GM18505 (cell line): ENCODE data around the gene PKN2.
A peak's percentile ranks its signal among the peaks of the same experiment; 100 is the strongest.
"Not testable (repeated sequence)": the region's sequence is repeated elsewhere in the genome, so short reads cannot be mapped to it uniquely, and the experiment has no call there.

Source experiments
- ATAC-seq: cut with Tn5 transposase; IDR thresholded peaks from one replicate; pipeline ENCODE4 v1.9.1; 2021; ENCODE audit not compliant: unreplicated experiment
- POLR2A ChIP-seq: IDR thresholded peaks from 4 replicates; pipeline ENCODE4 v1.6.1; 2011; ENCODE audit warnings: borderline replicate concordance; ENCODE audit not compliant: insufficient read depth, insufficient read length; ENCODE audit errors: extremely low read depth

The PKN2 gene

GRCh38 chr1:88698140-88698539 is 14.1 kb downstream of the PKN2 start:
- no peak for ATAC-seq
- no peak for TF ChIP-seq POLR2A

- no peak for TF ChIP-seq POLR2A
- no peak for ATAC-seq
These were observed 14.7 kb downstream of the PKN2 start for GRCh38 chr1:88698764-88699163.

- ATAC-seq = no peak
- no peak for TF ChIP-seq POLR2A
These were observed 16.4 kb downstream of the PKN2 start for GRCh38 chr1:88700425-88701013.

GRCh38 chr1:88701275-88701674 is 17.2 kb downstream of the PKN2 start:
- no peak for TF ChIP-seq POLR2A
- peak; percentile 82 for ATAC-seq

GRCh38 chr1:88701793-88702192 is 17.7 kb downstream of the PKN2 start:
- ATAC-seq = not testable (repeated sequence)

GRCh38 chr1:88708011-88708410 is 23.9 kb downstream of the PKN2 start:
- no peak for ATAC-seq
- no peak for TF ChIP-seq POLR2A

- ATAC-seq = not testable (repeated sequence)
These were observed 28.8 kb downstream of the PKN2 start for GRCh38 chr1:88712907-88713306.

- ATAC-seq = not testable (repeated sequence)
These were observed 32.5 kb downstream of the PKN2 start for GRCh38 chr1:88716571-88716970.

GRCh38 chr1:88722492-88722891 is 38.4 kb downstream of the PKN2 start:
- TF ChIP-seq POLR2A = no peak
- ATAC-seq = no peak

GRCh38 chr1:88726697-88727096 is 42.6 kb downstream of the PKN2 start:
- no peak for TF ChIP-seq POLR2A
- no peak for ATAC-seq

- no peak for ATAC-seq
- no peak for TF ChIP-seq POLR2A
These were observed 43.1 kb downstream of the PKN2 start for GRCh38 chr1:88727205-88727604.

GRCh38 chr1:88729297-88729696 is 45.2 kb downstream of the PKN2 start:
- TF ChIP-seq POLR2A = no peak
- ATAC-seq = no peak

GRCh38 chr1:88730132-88730675 is 46.1 kb downstream of the PKN2 start:
- no peak for ATAC-seq
- TF ChIP-seq POLR2A = no peak

- no peak for TF ChIP-seq POLR2A
- ATAC-seq = no peak
These were observed 46.9 kb downstream of the PKN2 start for GRCh38 chr1:88730995-88731394.
